HS-27A (cell line): ENCODE results near the gene ZNF383.
"Not testable (repeated sequence)": the region's sequence is repeated elsewhere in the genome, so short reads cannot be mapped to it uniquely, and the experiment has no call there.

Experiments
- DNase-seq: peaks from one replicate; pipeline ENCODE4 v3.0.0-alpha.2; 2012; ENCODE audit warnings: low read depth, missing footprints

The ZNF383 gene

DNA sequence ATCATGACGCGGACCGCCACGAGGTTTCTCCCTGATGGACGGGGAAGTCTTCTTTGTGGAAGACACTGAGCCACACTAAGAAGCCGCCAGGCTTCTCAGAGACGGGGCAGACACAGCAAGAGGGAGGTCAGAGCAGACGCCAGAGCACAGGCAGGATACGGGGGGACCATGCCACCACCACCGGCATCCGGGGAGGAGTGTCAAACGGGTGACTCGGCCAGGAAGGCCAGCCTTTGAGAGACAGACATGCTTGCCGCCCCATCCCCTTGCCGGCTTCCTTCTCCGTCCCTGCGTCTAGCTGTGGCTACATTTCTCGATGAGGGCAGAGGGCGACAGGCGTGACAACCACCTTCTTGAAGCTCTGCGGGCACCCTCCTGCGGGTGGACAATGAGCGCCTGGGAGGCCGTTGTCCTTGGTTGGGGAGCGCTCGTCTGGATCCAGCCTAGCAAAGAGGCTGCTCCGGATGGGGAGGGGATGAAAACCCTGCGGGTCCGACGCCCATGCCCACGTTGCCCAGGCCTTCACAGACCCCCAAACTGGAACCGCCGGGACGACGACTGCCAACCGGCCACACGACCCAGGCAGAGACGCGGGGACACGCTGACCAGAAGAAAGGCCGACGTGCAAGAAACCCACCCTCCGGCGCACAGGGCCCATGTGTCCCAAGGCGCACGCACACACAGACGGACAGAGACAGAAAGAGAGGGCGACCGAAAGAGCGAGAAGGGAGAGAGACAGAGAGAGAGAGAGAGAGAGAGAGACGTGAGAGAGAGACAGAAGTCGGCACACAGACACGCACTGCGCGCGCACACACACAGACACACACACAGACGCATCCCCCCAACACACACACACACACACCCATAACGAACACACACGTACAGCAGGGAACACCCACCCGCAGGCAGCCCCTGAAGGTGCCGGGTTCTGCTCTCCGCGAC lies 75.3 kb downstream of the ZNF383 start:
- DNase-seq: not testable (repeated sequence)

DNA sequence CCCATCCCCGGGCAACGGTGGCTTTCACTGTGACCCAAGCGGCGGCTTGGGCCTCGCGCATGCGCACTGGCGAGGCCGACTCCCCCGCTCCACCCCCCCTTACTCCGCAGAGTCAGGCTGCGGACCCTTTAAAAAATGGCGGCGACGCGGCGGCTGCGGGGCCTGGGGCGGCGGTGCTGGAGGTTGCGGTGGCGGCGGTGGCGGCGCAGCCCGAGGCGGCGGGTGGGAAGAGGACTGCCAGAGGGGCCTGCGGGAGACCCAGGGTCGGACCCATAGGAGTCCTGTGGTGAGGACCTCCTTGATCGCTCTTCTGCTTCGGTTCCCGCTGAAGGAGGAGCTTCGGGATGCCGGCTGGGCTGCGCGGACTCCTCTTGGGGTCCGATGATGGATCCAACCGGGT lies 76.2 kb downstream of the ZNF383 start:
- not testable (repeated sequence) for DNase-seq
